ENCODE measurements around the gene ANKS1B.

The ANKS1B gene

DNA sequence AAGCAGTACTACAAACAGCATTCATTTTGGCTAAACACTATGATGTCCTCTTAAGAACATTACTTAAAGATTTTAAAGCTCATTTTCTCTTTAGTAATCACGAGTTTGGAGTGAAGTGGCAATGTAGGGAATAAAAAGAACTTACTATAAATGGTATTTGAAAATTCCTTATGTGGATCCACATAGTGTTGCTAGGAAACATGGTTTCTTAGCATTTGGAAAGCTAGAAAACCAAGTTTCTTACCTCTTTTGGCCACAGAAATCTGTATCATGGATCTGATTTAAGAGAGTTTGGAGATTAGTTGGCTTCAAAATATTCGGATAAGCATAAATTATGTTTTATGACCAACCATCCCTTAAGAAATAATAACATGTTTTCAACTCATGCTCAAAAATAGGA is 674.9 kb downstream of the ANKS1B start:
- H3K9me3 ChIP-seq (ENCODE audit: insufficient read depth, low read depth, low read length), result no peaks in the 10 kb centered on the region
- no peak overlapping the region for H3K27ac ChIP-seq (ENCODE audit: low read depth, low read length)
- no peaks in the 10 kb centered on the region for H3K4me1 ChIP-seq (ENCODE audit: insufficient read depth, low read length)
- H3K4me3 ChIP-seq (ENCODE audit: low read length), result no peak overlapping the region
- H3K9ac ChIP-seq (ENCODE audit: low read depth, low read length), result no peak overlapping the region
- no peaks in the 10 kb centered on the region for H3K27me3 ChIP-seq (ENCODE audit: insufficient read depth, low read length)
- no CpG with 5 or more reads among the region's 2 CpGs for WGBS
- no peaks in the 10 kb centered on the region for H3K36me3 ChIP-seq (ENCODE audit: insufficient read depth, low read length)

DNA sequence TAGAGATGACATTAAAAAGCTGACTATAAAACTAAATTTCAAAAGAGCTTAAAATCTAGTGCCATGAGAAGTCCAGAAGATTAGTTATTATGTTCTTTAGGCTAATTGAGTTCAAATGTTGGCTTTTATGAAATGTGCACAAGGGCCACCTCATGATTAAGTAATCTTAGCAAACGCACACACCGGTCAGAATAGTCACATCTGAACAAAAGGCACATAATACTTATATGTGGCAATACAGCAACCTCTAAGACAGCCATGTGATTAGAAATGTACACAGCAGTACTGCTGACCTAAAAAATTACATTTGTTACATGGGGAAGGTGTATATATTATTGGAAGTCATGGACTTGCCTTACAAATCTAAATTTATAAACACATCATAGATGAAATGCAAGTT is 681.9 kb downstream of the ANKS1B start:
- no peaks in the 10 kb centered on the region for H3K36me3 ChIP-seq (ENCODE audit: insufficient read depth, low read length)

DNA sequence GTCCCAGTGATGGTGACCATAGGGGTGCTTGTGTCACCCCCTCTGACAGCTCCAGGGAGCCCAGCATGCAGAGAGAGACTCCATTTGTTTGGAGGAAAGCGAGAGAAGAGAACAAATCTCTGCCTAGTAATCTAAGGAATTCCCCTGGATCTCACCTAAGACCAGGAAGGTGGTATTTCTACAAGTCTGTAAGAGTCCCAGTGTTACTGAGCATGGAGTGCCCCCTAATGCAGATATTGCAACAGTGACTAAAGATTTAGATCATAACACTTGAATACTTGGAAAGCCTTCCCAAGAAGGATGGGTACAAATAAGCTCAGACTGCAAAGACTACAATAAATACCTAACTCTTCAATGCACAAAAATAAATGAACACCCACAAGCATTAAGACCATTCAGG is 697.6 kb downstream of the ANKS1B start:
- no peaks in the 10 kb centered on the region for H3K27me3 ChIP-seq (ENCODE audit: insufficient read depth, low read length)
- peaks cover 6% of the 10 kb centered on the region; the same call in 1 of the 2 replicates for H3K4me1 ChIP-seq (ENCODE audit: insufficient read depth, low read length)
- H3K9ac ChIP-seq (ENCODE audit: low read depth, low read length), result no peak overlapping the region
- 90% methylated on average over 1 of the region's 1 CpG for WGBS
- no peak overlapping the region for H3K4me3 ChIP-seq (ENCODE audit: low read length)
- H3K36me3 ChIP-seq (ENCODE audit: insufficient read depth, low read length), result no peaks in the 10 kb centered on the region
- H3K9me3 ChIP-seq (ENCODE audit: insufficient read depth, low read depth, low read length), result peaks cover 11% of the 10 kb centered on the region; the same call in 1 of the 2 replicates
- no peak overlapping the region for H3K27ac ChIP-seq (ENCODE audit: low read depth, low read length)

More for the DNA sequence above, 681.9 kb downstream of the ANKS1B start:
- 100% methylated on average over 2 of the region's 2 CpGs for WGBS
- no peaks in the 10 kb centered on the region for H3K4me1 ChIP-seq (ENCODE audit: insufficient read depth, low read length)
- no peaks in the 10 kb centered on the region for H3K9me3 ChIP-seq (ENCODE audit: insufficient read depth, low read depth, low read length)
- H3K27ac ChIP-seq (ENCODE audit: low read depth, low read length), result no peak overlapping the region
- H3K9ac ChIP-seq (ENCODE audit: low read depth, low read length), result no peak overlapping the region
- H3K27me3 ChIP-seq (ENCODE audit: insufficient read depth, low read length), result no peaks in the 10 kb centered on the region
- H3K4me3 ChIP-seq (ENCODE audit: low read length), result no peak overlapping the region

DNA sequence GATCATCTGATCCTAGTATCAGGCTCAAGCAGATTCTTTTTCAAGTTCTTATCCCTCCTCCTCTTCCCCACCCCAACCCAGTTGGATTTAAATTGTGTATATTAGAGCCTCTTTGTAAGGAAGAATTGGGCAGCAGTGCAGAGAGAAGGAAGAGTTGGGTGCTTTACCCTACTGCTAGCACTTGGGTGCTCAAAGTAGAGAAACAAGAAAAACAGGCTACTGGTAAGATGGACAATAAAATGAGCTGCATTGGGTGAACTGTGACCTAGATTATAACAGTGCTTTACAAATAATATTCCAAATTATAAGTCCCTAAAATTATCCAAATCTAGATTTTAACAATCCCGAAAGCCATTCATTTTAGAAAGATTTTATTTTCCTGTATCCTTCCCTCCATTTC is 700.6 kb downstream of the ANKS1B start:
- no peaks in the 10 kb centered on the region for H3K27me3 ChIP-seq (ENCODE audit: insufficient read depth, low read length)
- no peaks in the 10 kb centered on the region for H3K9me3 ChIP-seq (ENCODE audit: insufficient read depth, low read depth, low read length)
- no peak overlapping the region for H3K27ac ChIP-seq (ENCODE audit: low read depth, low read length)
- 88% methylated on average over 1 of the region's 1 CpG for WGBS
- H3K9ac ChIP-seq (ENCODE audit: low read depth, low read length), result no peak overlapping the region
- peaks cover 7% of the 10 kb centered on the region; the same call in 1 of the 2 replicates for H3K4me1 ChIP-seq (ENCODE audit: insufficient read depth, low read length)
- H3K36me3 ChIP-seq (ENCODE audit: insufficient read depth, low read length), result no peaks in the 10 kb centered on the region
- H3K4me3 ChIP-seq (ENCODE audit: low read length), result no peak overlapping the region

DNA sequence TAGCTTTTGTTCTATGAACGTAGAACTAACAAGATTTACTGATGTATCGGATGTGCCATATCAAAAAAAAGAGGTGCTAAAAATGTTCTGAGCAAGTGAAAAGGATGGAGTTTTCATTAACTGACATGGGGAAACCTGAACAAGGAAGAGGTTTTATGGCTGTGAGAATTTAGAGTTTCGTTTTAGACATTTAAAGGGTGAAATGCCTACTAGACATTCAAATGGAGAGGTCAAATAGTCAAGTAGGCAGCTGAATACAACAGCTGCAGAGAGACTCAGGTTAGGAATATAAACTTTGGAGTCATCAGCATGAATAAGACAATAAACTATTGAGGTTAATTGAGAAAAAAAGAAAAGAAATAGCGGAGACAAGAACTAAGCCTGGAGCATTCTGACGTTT is 702.1 kb downstream of the ANKS1B start:
- H3K27me3 ChIP-seq (ENCODE audit: insufficient read depth, low read length), result no peaks in the 10 kb centered on the region
- H3K4me1 ChIP-seq (ENCODE audit: insufficient read depth, low read length), result peaks cover 9% of the 10 kb centered on the region; the same call in 1 of the 2 replicates
- no peaks in the 10 kb centered on the region for H3K9me3 ChIP-seq (ENCODE audit: insufficient read depth, low read depth, low read length)
- H3K36me3 ChIP-seq (ENCODE audit: insufficient read depth, low read length), result no peaks in the 10 kb centered on the region
- no peak overlapping the region for H3K4me3 ChIP-seq (ENCODE audit: low read length)
- H3K9ac ChIP-seq (ENCODE audit: low read depth, low read length), result no peak overlapping the region
- WGBS, result 86% methylated on average over 5 of the region's 5 CpGs
- no peak overlapping the region for H3K27ac ChIP-seq (ENCODE audit: low read depth, low read length)

DNA sequence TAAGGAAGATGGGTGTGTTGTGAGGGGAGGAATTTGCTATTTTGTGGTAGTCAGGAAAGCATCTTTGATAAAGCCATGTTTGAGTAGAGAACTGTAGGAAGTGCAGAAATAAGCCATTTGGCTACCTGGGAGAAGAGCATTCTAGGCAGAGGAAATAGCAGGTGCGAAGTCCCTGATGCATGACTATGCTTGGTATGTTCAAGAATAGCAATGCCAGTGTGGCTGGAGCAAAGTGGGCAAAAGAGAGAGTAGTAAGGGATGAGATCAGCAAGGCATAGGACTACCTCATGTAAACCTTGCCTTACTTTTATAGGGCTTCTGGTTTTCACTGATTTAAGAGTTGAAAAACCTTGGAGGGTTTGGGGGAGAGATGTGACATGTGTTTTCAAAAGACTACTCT is 702.6 kb downstream of the ANKS1B start:
- no peaks in the 10 kb centered on the region for H3K36me3 ChIP-seq (ENCODE audit: insufficient read depth, low read length)
- peaks cover 9% of the 10 kb centered on the region; the same call in 1 of the 2 replicates for H3K4me1 ChIP-seq (ENCODE audit: insufficient read depth, low read length)
- no peak overlapping the region for H3K27ac ChIP-seq (ENCODE audit: low read depth, low read length)
- H3K27me3 ChIP-seq (ENCODE audit: insufficient read depth, low read length), result no peaks in the 10 kb centered on the region
- H3K9me3 ChIP-seq (ENCODE audit: insufficient read depth, low read depth, low read length), result no peaks in the 10 kb centered on the region
- no peak overlapping the region for H3K9ac ChIP-seq (ENCODE audit: low read depth, low read length)
- H3K4me3 ChIP-seq (ENCODE audit: low read length), result no peak overlapping the region
- WGBS, result 91% methylated on average over 1 of the region's 1 CpG

DNA sequence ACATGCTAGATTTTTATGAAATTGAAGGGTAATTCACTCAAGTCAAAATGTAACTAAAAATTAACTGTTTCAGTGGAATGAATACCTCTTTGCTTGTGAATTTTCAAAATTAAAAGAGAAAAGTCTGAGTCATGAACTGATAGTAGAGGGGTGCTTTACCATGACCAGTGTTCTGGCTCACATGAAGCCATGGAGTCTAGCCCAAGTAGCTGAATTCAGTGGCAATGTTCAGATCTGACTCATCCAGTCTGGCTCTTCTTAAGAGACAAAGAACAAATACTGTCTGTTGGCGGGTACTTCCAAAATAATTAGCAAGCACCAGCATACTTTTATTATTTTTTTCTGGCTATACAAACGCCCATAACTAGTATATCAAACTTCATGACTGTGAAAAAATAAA is 703.5 kb downstream of the ANKS1B start:
- H3K9ac ChIP-seq (ENCODE audit: low read depth, low read length), result no peak overlapping the region
- H3K27ac ChIP-seq (ENCODE audit: low read depth, low read length), result no peak overlapping the region
- no peaks in the 10 kb centered on the region for H3K9me3 ChIP-seq (ENCODE audit: insufficient read depth, low read depth, low read length)
- H3K36me3 ChIP-seq (ENCODE audit: insufficient read depth, low read length), result no peaks in the 10 kb centered on the region
- 100% methylated on average over 1 of the region's 2 CpGs for WGBS
- peaks cover 9% of the 10 kb centered on the region; the same call in 1 of the 2 replicates for H3K4me1 ChIP-seq (ENCODE audit: insufficient read depth, low read length)
- no peaks in the 10 kb centered on the region for H3K27me3 ChIP-seq (ENCODE audit: insufficient read depth, low read length)
- H3K4me3 ChIP-seq (ENCODE audit: low read length), result no peak overlapping the region

DNA sequence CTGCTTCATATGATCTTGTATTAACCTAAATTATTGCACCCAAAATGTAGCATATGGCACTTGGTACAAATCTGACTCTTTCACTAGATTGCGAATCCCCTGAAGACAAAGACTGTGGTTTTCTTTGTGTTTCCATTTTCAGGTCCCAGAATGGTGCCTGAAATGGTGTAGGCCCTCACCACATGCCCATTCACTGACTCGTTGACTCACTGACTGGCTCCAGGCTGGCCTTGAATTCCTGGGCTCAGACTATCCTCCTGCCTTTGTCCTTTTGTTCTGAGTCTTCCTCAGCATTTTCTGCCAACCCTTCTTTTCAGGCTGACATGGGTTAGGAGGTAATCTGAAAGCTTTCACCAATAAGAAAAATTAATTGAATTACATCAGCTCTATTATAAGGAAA is 705.8 kb downstream of the ANKS1B start:
- H3K9me3 ChIP-seq (ENCODE audit: insufficient read depth, low read depth, low read length), result no peaks in the 10 kb centered on the region; the same call in 1 of the 2 replicates
- H3K4me3 ChIP-seq (ENCODE audit: low read length), result no peak overlapping the region
- H3K27ac ChIP-seq (ENCODE audit: low read depth, low read length), result no peak overlapping the region
- no peaks in the 10 kb centered on the region for H3K36me3 ChIP-seq (ENCODE audit: insufficient read depth, low read length)
- H3K27me3 ChIP-seq (ENCODE audit: insufficient read depth, low read length), result no peaks in the 10 kb centered on the region
- peaks cover 9% of the 10 kb centered on the region; the same call in 1 of the 2 replicates for H3K4me1 ChIP-seq (ENCODE audit: insufficient read depth, low read length)
- H3K9ac ChIP-seq (ENCODE audit: low read depth, low read length), result no peak overlapping the region
- 80% methylated on average over 2 of the region's 2 CpGs for WGBS

DNA sequence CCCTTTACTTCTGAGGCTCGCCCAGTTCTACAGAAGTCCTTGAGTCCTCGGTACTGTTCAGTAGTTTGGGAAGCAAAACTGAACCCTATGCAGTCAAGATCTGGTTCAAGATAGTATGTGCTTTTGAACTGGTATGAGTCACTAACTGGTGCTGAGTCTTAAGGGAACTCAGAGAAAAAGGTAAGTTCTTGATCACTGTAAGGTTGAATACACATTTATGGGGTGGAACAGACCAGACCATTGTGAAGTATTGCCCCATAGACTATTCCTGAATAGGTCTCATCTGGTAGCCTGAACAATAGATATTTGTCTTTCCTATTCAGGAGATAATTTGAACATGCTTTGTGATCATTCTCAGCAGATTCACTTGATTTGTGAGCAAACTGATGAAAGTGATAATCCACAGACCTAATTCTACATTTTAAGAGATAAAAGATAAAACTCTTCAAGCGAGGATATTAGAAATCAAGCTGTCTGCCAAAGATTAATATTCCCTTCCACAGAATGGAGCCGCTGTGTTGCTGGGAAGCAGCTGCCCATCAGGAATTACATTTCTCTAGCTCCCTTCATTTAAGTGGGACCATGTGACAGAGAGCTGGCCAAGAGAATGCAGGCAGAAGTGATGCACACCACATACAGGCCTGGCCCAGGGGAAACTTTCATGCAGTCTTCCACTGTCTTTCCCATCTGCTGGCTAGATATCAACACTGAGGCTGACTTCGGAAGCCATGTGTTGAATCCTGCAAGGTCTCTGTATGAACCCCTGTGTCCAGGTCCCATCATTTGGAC is 707.0 kb downstream of the ANKS1B start:
- WGBS, result 94% methylated on average over 5 of the region's 5 CpGs
- Histone ChIP-seq H3K4me1 (ENCODE audit: insufficient read depth, low read length) (peaks cover 7% of the 10 kb centered on the region; the same call in 1 of the 2 replicates), H3K9me3 (ENCODE audit: insufficient read depth, low read depth, low read length) (no peaks in the 10 kb centered on the region; the same call in 1 of the 2 replicates), H3K27ac (ENCODE audit: low read depth, low read length) (no peak overlapping the region), H3K27me3 (ENCODE audit: insufficient read depth, low read length) (no peaks in the 10 kb centered on the region), H3K36me3 (ENCODE audit: insufficient read depth, low read length) (no peaks in the 10 kb centered on the region), H3K4me3 (ENCODE audit: low read length) (no peak overlapping the region), H3K9ac (ENCODE audit: low read depth, low read length) (no peak overlapping the region)

DNA sequence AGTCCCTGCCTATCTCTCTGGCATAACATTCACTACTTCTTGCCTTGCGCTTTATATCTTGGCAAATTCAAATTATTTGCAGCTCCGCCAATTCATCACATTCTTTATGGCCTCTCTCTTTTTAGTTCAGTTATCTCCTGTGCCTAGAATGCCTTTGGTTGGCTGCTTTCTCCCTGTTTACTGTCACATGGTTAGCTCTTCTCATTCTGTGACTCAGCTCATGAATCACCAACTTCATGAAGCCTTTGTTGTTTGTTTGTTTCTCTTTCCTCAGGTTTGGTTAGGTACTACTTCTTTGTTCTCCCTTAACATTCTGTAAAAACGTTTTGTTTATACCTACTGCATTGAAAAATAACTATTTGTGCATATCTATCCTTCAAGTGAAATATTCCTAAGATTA is 713.7 kb downstream of the ANKS1B start:
- H3K9ac ChIP-seq (ENCODE audit: low read depth, low read length), result no peak overlapping the region
- no peaks in the 10 kb centered on the region for H3K27me3 ChIP-seq (ENCODE audit: insufficient read depth, low read length)
- no peak overlapping the region for H3K27ac ChIP-seq (ENCODE audit: low read depth, low read length)
- H3K4me1 ChIP-seq (ENCODE audit: insufficient read depth, low read length), result no peaks in the 10 kb centered on the region
- H3K4me3 ChIP-seq (ENCODE audit: low read length), result no peak overlapping the region
- H3K9me3 ChIP-seq (ENCODE audit: insufficient read depth, low read depth, low read length), result no peaks in the 10 kb centered on the region; the same call in 1 of the 2 replicates
- no peaks in the 10 kb centered on the region for H3K36me3 ChIP-seq (ENCODE audit: insufficient read depth, low read length)
- 97% methylated on average over 2 of the region's 3 CpGs for WGBS

DNA sequence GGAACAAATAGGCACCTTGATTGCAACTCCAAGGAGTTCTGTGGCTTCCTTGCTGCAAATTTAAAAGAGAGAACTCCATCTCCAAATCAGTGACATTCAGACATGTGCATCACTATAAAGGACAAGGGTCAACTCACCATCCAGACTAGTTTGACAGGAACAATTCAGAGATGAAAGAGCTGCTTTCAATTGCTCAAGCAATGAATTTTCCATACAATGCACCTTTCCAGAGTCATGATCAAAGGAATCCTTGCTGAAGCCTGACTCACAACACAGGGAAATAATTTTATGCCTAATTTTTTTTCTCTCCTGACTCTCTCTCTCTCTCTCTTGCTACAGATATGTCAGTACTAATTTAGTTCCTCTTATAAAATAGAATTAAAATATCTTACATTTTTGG is 717.7 kb downstream of the ANKS1B start:
- no peaks in the 10 kb centered on the region for H3K9me3 ChIP-seq (ENCODE audit: insufficient read depth, low read depth, low read length)

More for the DNA sequence above, 717.7 kb downstream of the ANKS1B start:
- Histone ChIP-seq H3K4me3 (ENCODE audit: low read length) (no peak overlapping the region), H3K27me3 (ENCODE audit: insufficient read depth, low read length) (no peaks in the 10 kb centered on the region), H3K9ac (ENCODE audit: low read depth, low read length) (no peak overlapping the region), H3K36me3 (ENCODE audit: insufficient read depth, low read length) (no peaks in the 10 kb centered on the region), H3K4me1 (ENCODE audit: insufficient read depth, low read length) (no peaks in the 10 kb centered on the region), H3K27ac (ENCODE audit: low read depth, low read length) (no peak overlapping the region)
